ENCODE results near the gene HSD17B3. TPM values are rescaled to one million over a fixed set of nuclear protein-coding genes. Genes with fewer than 3 reads are reported as not detected.

The HSD17B3 gene
- total and polyA plus RNA-seq, 4 donors, result 0.37 to 4.4 (median 0.41) TPM; not detected in 1

- 75 to 92% methylated on average over 3 of the region's 3 CpGs for WGBS, 2 donors
- Histone ChIP-seq H3K9ac (ENCODE audit: insufficient read depth in 1 of 2, low read length in 2 of 2) (no peak overlapping the region), H3K9me3 (ENCODE audit: control insufficient read depth in 4 of 4, insufficient read depth in 3 of 4, low read length in 3 of 4) (no peaks in the 10 kb centered on the region), H3K36me3 (ENCODE audit: control insufficient read depth in 4 of 4, insufficient read depth in 4 of 4, low read length in 4 of 4) (peaks cover 0 to 6% (median 2%) of the 10 kb centered on the region in 4 donors), H3K4me3 (no peak overlapping the region), H3K27ac (ENCODE audit: low read depth in 1 of 2, low read length in 1 of 2) (no peak overlapping the region), H3K27me3 (ENCODE audit: control insufficient read depth in 3 of 3, insufficient read depth in 3 of 3, low read length in 2 of 3) (no peaks in the 10 kb centered on the region), H3K4me1 (ENCODE audit: control insufficient read depth in 5 of 5, insufficient read depth in 5 of 5, low read length in 5 of 5) (peaks cover 0 to 22% (median 5%) of the 10 kb centered on the region in 5 donors)
- ATAC-seq (ENCODE audit: insufficient read depth, low FRiP score) (no peak), DNase-seq (no peak)
- TF ChIP-seq CTCF (IDR thresholded peaks at IDR 0.05; ENCODE audit: control extremely low read depth, extremely low read depth), result no peak
Observed at GRCh38 chr9:96340707-96341106, 38.7 kb upstream of the HSD17B3 start.

- H3K27ac ChIP-seq (ENCODE audit: low read depth in 1 of 2, low read length in 1 of 2), result no peak overlapping the region
- no peaks in the 10 kb centered on the region for H3K9me3 ChIP-seq (ENCODE audit: control insufficient read depth in 4 of 4, insufficient read depth in 3 of 4, low read length in 3 of 4)
- H3K27me3 ChIP-seq (ENCODE audit: control insufficient read depth in 3 of 3, insufficient read depth in 3 of 3, low read length in 2 of 3), result no peaks in the 10 kb centered on the region
- ATAC-seq (ENCODE audit: insufficient read depth, low FRiP score) (no peak), DNase-seq (no peak)
- H3K4me3 ChIP-seq, result no peak overlapping the region
- H3K9ac ChIP-seq (ENCODE audit: insufficient read depth in 1 of 2, low read length in 2 of 2), result no peak overlapping the region
- TF ChIP-seq CTCF (IDR thresholded peaks at IDR 0.05; ENCODE audit: control extremely low read depth, extremely low read depth), result no peak
- WGBS, 2 donors, result 93 to 97% methylated on average over 3 of the region's 3 CpGs
- peaks cover 0 to 14% (median 0%) of the 10 kb centered on the region in 5 donors for H3K4me1 ChIP-seq (ENCODE audit: control insufficient read depth in 5 of 5, insufficient read depth in 5 of 5, low read length in 5 of 5)
- peaks cover 0 to 7% (median 1%) of the 10 kb centered on the region in 4 donors for H3K36me3 ChIP-seq (ENCODE audit: control insufficient read depth in 4 of 4, insufficient read depth in 4 of 4, low read length in 4 of 4)
Observed at GRCh38 chr9:96338299-96338698, 36.3 kb upstream of the HSD17B3 start.

- no peak for TF ChIP-seq CTCF (IDR thresholded peaks at IDR 0.05; ENCODE audit: control extremely low read depth, extremely low read depth)
- DNase-seq (no peak), ATAC-seq (ENCODE audit: insufficient read depth, low FRiP score) (no peak)
- no peak overlapping the region for H3K4me3 ChIP-seq
- no peaks in the 10 kb centered on the region for H3K9me3 ChIP-seq (ENCODE audit: control insufficient read depth in 4 of 4, insufficient read depth in 3 of 4, low read length in 3 of 4)
- WGBS, 2 donors, result 53 to 82% methylated on average over 1 of the region's 1 CpG
- H3K27me3 ChIP-seq (ENCODE audit: control insufficient read depth in 3 of 3, insufficient read depth in 3 of 3, low read length in 2 of 3), result no peaks in the 10 kb centered on the region
- no peak overlapping the region for H3K27ac ChIP-seq (ENCODE audit: low read depth in 1 of 2, low read length in 1 of 2)
- H3K36me3 ChIP-seq (ENCODE audit: control insufficient read depth in 4 of 4, insufficient read depth in 4 of 4, low read length in 4 of 4), result peaks cover 0 to 3% (median 1%) of the 10 kb centered on the region in 4 donors
- H3K9ac ChIP-seq (ENCODE audit: insufficient read depth in 1 of 2, low read length in 2 of 2), result no peak overlapping the region
- no peaks in the 10 kb centered on the region for H3K4me1 ChIP-seq (ENCODE audit: control insufficient read depth in 5 of 5, insufficient read depth in 5 of 5, low read length in 5 of 5)
Observed at GRCh38 chr9:96333958-96334357, 32.0 kb upstream of the HSD17B3 start.
